Measurements from ENCODE around the gene CDC42SE2. TPM values are rescaled to one million over a fixed set of nuclear protein-coding genes. Genes with fewer than 3 reads are reported as not detected.

CDC42SE2 gene
- total RNA-seq, 1 donor from 2014 or later = 24.1 TPM

DNA sequence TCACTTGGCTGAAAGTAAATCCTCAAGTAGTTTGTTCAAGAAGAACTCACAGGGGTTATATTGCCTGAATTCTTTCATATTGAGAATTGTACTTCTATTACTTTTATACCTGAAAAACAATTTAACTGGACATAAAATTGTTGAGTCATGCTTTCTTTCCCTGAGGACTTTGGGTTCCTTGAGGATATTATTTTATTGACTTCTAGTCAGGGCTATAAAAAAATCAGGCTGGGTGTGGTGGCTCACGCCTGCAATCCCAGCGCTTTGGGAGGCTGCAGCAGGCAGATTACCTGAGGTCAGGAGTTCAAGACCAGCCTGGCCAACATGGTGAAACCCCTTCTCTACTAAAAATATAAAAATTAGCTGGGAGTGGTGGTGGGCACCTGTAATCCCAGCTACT is 17.9 kb upstream of the CDC42SE2 start:
- Mint-ChIP-seq H3K27ac (ENCODE audit: unreplicated experiment) (no peak overlapping the region), H3K4me1 (ENCODE audit: low read depth, unreplicated experiment) (peaks cover 2% of the 10 kb centered on the region), H3K4me3 (ENCODE audit: unreplicated experiment) (no peak overlapping the region), H3K27me3 (ENCODE audit: low read depth, unreplicated experiment) (no peaks in the 10 kb centered on the region), H3K9me3 (ENCODE audit: unreplicated experiment) (peaks cover 3% of the 10 kb centered on the region), H3K36me3 (ENCODE audit: low read depth, unreplicated experiment) (no peaks in the 10 kb centered on the region)
- Histone ChIP-seq H3K4me2 (ENCODE audit: low read length) (no peak overlapping the region), H3K9ac (ENCODE audit: low read length) (no peak overlapping the region), H4K20me1 (ENCODE audit: insufficient read depth, low read length) (no peaks in the 10 kb centered on the region), H3K9me3 (ENCODE audit: insufficient read depth, low read depth, low read length) (no peaks in the 10 kb centered on the region), H3K4me1 (ENCODE audit: insufficient read depth, low read length) (peaks cover 8% of the 10 kb centered on the region), H2AFZ (ENCODE audit: low read depth, low read length) (no peak overlapping the region), H3K27ac (ENCODE audit: low read depth, low read length) (no peak overlapping the region), H3K79me2 (ENCODE audit: insufficient read depth, low read length) (no peaks in the 10 kb centered on the region), H3K36me3 (ENCODE audit: insufficient read depth, low read length) (no peaks in the 10 kb centered on the region), H3K4me3 (ENCODE audit: insufficient read depth, low read depth, low read length) (no peak overlapping the region), H3K27me3 (ENCODE audit: insufficient read depth, low read length) (no peaks in the 10 kb centered on the region)
- DNase-seq (ENCODE audit: low read depth) (no peak), FAIRE-seq (no peak)
- no peak for TF ChIP-seq EZH2 (IDR thresholded peaks at IDR 0.05; ENCODE audit: insufficient read depth, low read length)
- TF ChIP-seq CTCF (IDR thresholded peaks at IDR 0.05; ENCODE audit: insufficient read depth, low read depth, low read length) = no peak

- Mint-ChIP-seq H3K9me3 (ENCODE audit: unreplicated experiment) (peaks cover 3% of the 10 kb centered on the region), H3K4me3 (ENCODE audit: unreplicated experiment) (no peak overlapping the region), H3K36me3 (ENCODE audit: low read depth, unreplicated experiment) (no peaks in the 10 kb centered on the region), H3K27ac (ENCODE audit: unreplicated experiment) (no peak overlapping the region), H3K4me1 (ENCODE audit: low read depth, unreplicated experiment) (peaks cover 2% of the 10 kb centered on the region), H3K27me3 (ENCODE audit: low read depth, unreplicated experiment) (no peaks in the 10 kb centered on the region)
- no peak for FAIRE-seq
- Histone ChIP-seq H2AFZ (ENCODE audit: low read depth, low read length) (no peak overlapping the region), H3K4me3 (ENCODE audit: insufficient read depth, low read depth, low read length) (no peak overlapping the region), H3K27me3 (ENCODE audit: insufficient read depth, low read length) (no peaks in the 10 kb centered on the region), H3K27ac (ENCODE audit: low read depth, low read length) (no peak overlapping the region), H3K4me2 (ENCODE audit: low read length) (no peak overlapping the region), H3K9me3 (ENCODE audit: insufficient read depth, low read depth, low read length) (no peaks in the 10 kb centered on the region), H3K9ac (ENCODE audit: low read length) (no peak overlapping the region), H3K36me3 (ENCODE audit: insufficient read depth, low read length) (no peaks in the 10 kb centered on the region), H4K20me1 (ENCODE audit: insufficient read depth, low read length) (no peaks in the 10 kb centered on the region), H3K79me2 (ENCODE audit: insufficient read depth, low read length) (no peaks in the 10 kb centered on the region), H3K4me1 (ENCODE audit: insufficient read depth, low read length) (peaks cover 8% of the 10 kb centered on the region)
- TF ChIP-seq CTCF (IDR thresholded peaks at IDR 0.05; ENCODE audit: insufficient read depth, low read depth, low read length) (no peak), EZH2 (IDR thresholded peaks at IDR 0.05; ENCODE audit: insufficient read depth, low read length) (no peak)
- no peak for DNase-seq (ENCODE audit: low read depth)
These were observed 17.3 kb upstream of the CDC42SE2 start for GRCh38 chr5:131246504-131246903.

GRCh38 chr5:131250751-131251475 is 12.9 kb upstream of the CDC42SE2 start:
- H3K4me1 ChIP-seq (ENCODE audit: insufficient read depth, low read length) = no peaks in the 10 kb centered on the region
- H3K4me3 ChIP-seq (ENCODE audit: insufficient read depth, low read depth, low read length) = no peak overlapping the region
- H4K20me1 ChIP-seq (ENCODE audit: insufficient read depth, low read length) = no peaks in the 10 kb centered on the region
- H3K9me3 ChIP-seq (ENCODE audit: insufficient read depth, low read depth, low read length) = no peaks in the 10 kb centered on the region
- TF ChIP-seq CTCF (IDR thresholded peaks at IDR 0.05; ENCODE audit: insufficient read depth, low read depth, low read length) = no peak
- no peak for TF ChIP-seq EZH2 (IDR thresholded peaks at IDR 0.05; ENCODE audit: insufficient read depth, low read length)
- Mint-ChIP-seq H3K9me3 (ENCODE audit: unreplicated experiment) (peaks cover 3% of the 10 kb centered on the region), H3K27me3 (ENCODE audit: low read depth, unreplicated experiment) (no peaks in the 10 kb centered on the region), H3K27ac (ENCODE audit: unreplicated experiment) (no peak overlapping the region), H3K36me3 (ENCODE audit: low read depth, unreplicated experiment) (no peaks in the 10 kb centered on the region), H3K4me3 (ENCODE audit: unreplicated experiment) (no peak overlapping the region), H3K4me1 (ENCODE audit: low read depth, unreplicated experiment) (no peaks in the 10 kb centered on the region)
- no peaks in the 10 kb centered on the region for H3K79me2 ChIP-seq (ENCODE audit: insufficient read depth, low read length)
- no peaks in the 10 kb centered on the region for H3K27me3 ChIP-seq (ENCODE audit: insufficient read depth, low read length)
- DNase-seq (ENCODE audit: low read depth) (no peak), FAIRE-seq (no peak)
- no peak overlapping the region for H3K27ac ChIP-seq (ENCODE audit: low read depth, low read length)
- no peak overlapping the region for H2AFZ ChIP-seq (ENCODE audit: low read depth, low read length)
- no peaks in the 10 kb centered on the region for H3K36me3 ChIP-seq (ENCODE audit: insufficient read depth, low read length)
- H3K9ac ChIP-seq (ENCODE audit: low read length) = no peak overlapping the region
- H3K4me2 ChIP-seq (ENCODE audit: low read length) = no peak overlapping the region
